Fibroblast of upper back skin (primary cell): ENCODE data around the gene SDHAF3.

Source experiments
- DNase-seq: peaks from one replicate; pipeline ENCODE4 v3.0.0-alpha.2; 2013

SDHAF3 gene

GRCh38 chr7:97224316-97224715 lies 106.8 kb downstream of the SDHAF3 start:
- DNase-seq, result no peak

GRCh38 chr7:97226541-97226940 lies 109.0 kb downstream of the SDHAF3 start:
- DNase-seq, result no peak
